HepG2 (cell line): ENCODE results near the gene GDF15. TPM values are rescaled to one million over a fixed set of nuclear protein-coding genes. Genes with fewer than 3 reads are reported as not detected.

Experiments used
- ATAC-seq: fragments of 200-7000 bp; cut with Tn5 transposase; 3 replicates; pipeline ENCODE4 v1.9.1; 2020; ENCODE audit warnings: mild to moderate bottlenecking, moderate library complexity
- BruUV-seq: library from RNA; stranded (reverse); fragments of 400-500 nt; replicated peaks from 2 replicates; lab custom pipeline; 2021; lab: Mats Ljungman, UMichigan
- CTCF ChIA-PET: fragments of 300-600 bp; formaldehyde crosslinking; extraction: SDS; loops from one replicate; lab custom pipeline; 2021; ENCODE audit warnings: low total read pairs, inconsistent platforms, low intra/inter-chr PET ratio; lab: Yijun Ruan, JAX
- POLR2A ChIA-PET: fragments of 350-600 bp; sonication (Branson Sonifier 250); formaldehyde crosslinking; loops from one replicate; lab custom pipeline; 2020; ENCODE audit warnings: antibody characterized with exemption, inconsistent platforms; lab: Yijun Ruan, JAX
- DNase-seq: peaks from one replicate; pipeline ENCODE4 v3.0.0-alpha.2; 2015; ENCODE audit warnings: low spot score
- FAIRE-seq: peaks from 3 replicates; lab custom pipeline; 2011; peaks lifted over from hg19 to GRCh38; lab: Jason Lieb, UNC
- H2AFZ ChIP-seq: one replicate; pipeline ENCODE4 v1.6.1; 2011; ENCODE audit warnings: low read length, inconsistent platforms
- H3K27ac ChIP-seq: fragments of 300-600 bp; 3 replicates; pipeline ENCODE4 v1.8.0; 2011; ENCODE audit warnings: mixed run types, mild to moderate bottlenecking, mixed read lengths, low read length, inconsistent platforms; ENCODE audit not compliant: insufficient read depth; ENCODE audit errors: extremely low read length
- H3K27me3 ChIP-seq, 2 experiments: fragments of 200-600 bp in 1 of 2; 2 replicates in 1 of 2; 3 replicates in 1 of 2; pipeline versions ENCODE4 v1.6.0 to v1.8.0; 2011; ENCODE audit warnings: low read length in 2 of 2, mild to moderate bottlenecking in 2 of 2, moderate library complexity in 2 of 2, inconsistent platforms in 1 of 2; ENCODE audit not compliant: insufficient read depth in 2 of 2, control insufficient read depth in 1 of 2
- H3K36me3 ChIP-seq, 2 experiments: fragments of 200-600 bp in 1 of 2; replicated peaks in 1 of 2; 2 replicates in 1 of 2; 3 replicates in 1 of 2; pipeline versions ENCODE4 v1.5.1 to v1.8.0; 2011; ENCODE audit warnings: low read length in 2 of 2, inconsistent platforms in 1 of 2; ENCODE audit not compliant: insufficient read depth in 2 of 2, control insufficient read depth in 1 of 2
- H3K4me1 ChIP-seq: 2 replicates; pipeline ENCODE4 v1.5.1; 2012; ENCODE audit warnings: low read length, inconsistent platforms; ENCODE audit not compliant: insufficient read depth
- H3K4me2 ChIP-seq: 2 replicates; pipeline ENCODE4 v1.6.0; 2011; ENCODE audit warnings: low read depth, low read length, inconsistent platforms
- H3K4me3 ChIP-seq, 3 experiments: fragments of 200-600 bp in 1 of 3; sonication (generic), shearing (Covaris generic) in 1 of 3; replicated peaks in 1 of 3; 2 replicates each; pipeline ENCODE4 v1.5.1; 2011 to 2016; ENCODE audit warnings: low read length in 3 of 3, inconsistent platforms in 2 of 3, low read depth in 2 of 3, mild to moderate bottlenecking in 2 of 3, control low read depth in 1 of 3, mixed read lengths in 1 of 3; ENCODE audit not compliant: insufficient read depth in 1 of 3
- H3K79me2 ChIP-seq: one replicate; pipeline ENCODE4 v1.6.1; 2011; ENCODE audit warnings: low read length, inconsistent platforms; ENCODE audit not compliant: insufficient read depth
- H3K9ac ChIP-seq: 2 replicates; pipeline ENCODE4 v1.6.0; 2011; ENCODE audit warnings: mild to moderate bottlenecking, low read depth, low read length, inconsistent platforms; ENCODE audit not compliant: insufficient read depth
- H3K9me3 ChIP-seq: 2 replicates; pipeline ENCODE4 v1.5.1; 2012; ENCODE audit warnings: mild to moderate bottlenecking, low read length
- H4K20me1 ChIP-seq: 2 replicates; pipeline ENCODE4 v1.6.0; 2011; ENCODE audit warnings: inconsistent platforms, mild to moderate bottlenecking, low read length, moderate library complexity; ENCODE audit not compliant: insufficient read depth
- CREM ChIP-seq, 2 experiments: sonication (generic) in 1 of 2; formaldehyde crosslinking in 1 of 2; IDR thresholded peaks; 2 replicates each; pipeline versions ENCODE4 v1.4.0 to v1.6.1; 2016 to 2020; ENCODE audit warnings: antibody characterized with exemption in 1 of 2, mild to moderate bottlenecking in 1 of 2, missing genetic modification reagents in 1 of 2
- GABPB1 ChIP-seq: IDR thresholded peaks from 2 replicates; pipeline ENCODE4 v1.6.1; 2016; ENCODE audit warnings: mild to moderate bottlenecking, missing genetic modification reagents, moderate library complexity, missing compliant biosample characterization
- GMEB2 ChIP-seq: IDR thresholded peaks from 2 replicates; pipeline ENCODE4 v1.6.1; 2016; ENCODE audit warnings: missing biosample characterization, missing genetic modification reagents, low read depth
- IRF2 ChIP-seq: IDR thresholded peaks from 2 replicates; pipeline ENCODE4 v1.6.1; 2018; ENCODE audit warnings: missing genetic modification reagents, missing compliant biosample characterization
- NFYC ChIP-seq: IDR thresholded peaks from 2 replicates; pipeline ENCODE4 v1.6.1; 2016; ENCODE audit warnings: missing genetic modification reagents, missing compliant biosample characterization
- THAP8 ChIP-seq: sonication (generic); formaldehyde crosslinking; IDR thresholded peaks from 2 replicates; pipeline ENCODE4 v1.5.1; 2020; ENCODE audit warnings: missing genetic modification reagents, mild to moderate bottlenecking, borderline replicate concordance
- ZBTB25 ChIP-seq: IDR thresholded peaks from 2 replicates; pipeline ENCODE4 v1.6.1; 2018; ENCODE audit warnings: missing genetic modification reagents
- ZNF318 ChIP-seq: sonication (generic); formaldehyde crosslinking; IDR thresholded peaks from 2 replicates; pipeline ENCODE4 v1.4.0; 2020; ENCODE audit warnings: mild to moderate bottlenecking, missing genetic modification reagents
- ZNF768 ChIP-seq: sonication (generic); formaldehyde crosslinking; IDR thresholded peaks from 2 replicates; pipeline ENCODE4 v1.4.0; 2020; ENCODE audit warnings: missing genetic modification reagents
- ZNF790 ChIP-seq: sonication (generic); formaldehyde crosslinking; IDR thresholded peaks from 2 replicates; pipeline ENCODE4 v1.8.0; 2022; ENCODE audit warnings: missing genetic modification reagents, mild to moderate bottlenecking, borderline replicate concordance
- WGBS: methylation state at CpG from one replicate; pipeline ENCODE4 v1.1.6; 2017; ENCODE audit warnings: low lambda C conversion rate; 5-methylcytosine and 5-hydroxymethylcytosine counted together
- in situ Hi-C: cut with HindIII; loops from 2 replicates; pipeline ENCODE4 v1.10.0; 2017; ENCODE audit warnings: low pct_unique_long_range_greater_than_20kb; ENCODE audit not compliant: extremely low pct_ligation_motif_present
- intact Hi-C: fragments of 100-400 bp; cut with micrococcal nuclease; formaldehyde crosslinking; loops from one replicate; pipeline ENCODE4 v1.10.0; 2022; ENCODE audit not compliant: unreplicated experiment
- polyA plus RNA-seq, 8 experiments: library from polyadenylated mRNA; depleted of rRNA in 3 of 8; stranded (reverse) in 7 of 8; unstranded in 1 of 8; fragments of >200 nt; fragmentation: Illumina TruSeq in 4 of 8; extraction: Trizol in 4 of 8; gene quantifications; 2 replicates each; pipeline versions ENCODE4 v1.2.1 to v1.2.3, GENCODE V29; 2011 to 2016; ENCODE audit warnings: low read depth in 4 of 8, missing spikeins in 1 of 8, mixed read lengths in 1 of 8; ENCODE audit not compliant: insufficient read depth in 1 of 8
- total RNA-seq, 5 experiments: library from RNA; depleted of rRNA; stranded (reverse); fragments of >200 nt; fragmentation: Illumina TruSeq; extraction: Trizol; gene quantifications; 2 replicates each; pipeline ENCODE4 v1.2.3, GENCODE V29; 2016; ENCODE audit warnings: low read depth in 1 of 5

Gene GDF15
- total and polyA plus RNA-seq, 2 of the 13 experiments (the other 11 are each of a cell fraction or from before 2014, with no cell fraction given): 146 to 422 TPM

- intact Hi-C loops: no loop called here
- H3K4me3 ChIP-seq: no peak overlapping the region; a peak in 1 of 6 replicates
- no peak for TF ChIP-seq THAP8 (CRISPR knock-in tag)
- peak; percentile 71 for TF ChIP-seq GABPB1 (CRISPR knock-in tag)
- TF ChIP-seq ZNF318 (CRISPR knock-in tag): peak; percentile 53; the same call in 1 of the 2 replicates
- TF ChIP-seq GMEB2 (CRISPR knock-in tag): no peak; the same call in 1 of the 2 replicates
- TF ChIP-seq NFYC (CRISPR knock-in tag): peak; percentile 59
- peak; percentile 95 for TF ChIP-seq ZBTB25 (CRISPR knock-in tag)
- peak; percentile 95 for TF ChIP-seq CREM (IDR thresholded peaks at IDR 0.05)
- no peak for TF ChIP-seq CREM (CRISPR knock-in tag; IDR thresholded peaks at IDR 0.05)
- TF ChIP-seq ZNF768 (CRISPR knock-in tag): 0 out of 2 replicates have a peak, but pooled peaks have one; percentile 28
- TF ChIP-seq ZNF790 (CRISPR knock-in tag): no peak; the same call in 1 of the 2 replicates
- peak; percentile 93 for TF ChIP-seq IRF2 (CRISPR knock-in tag)
These were observed 5.9 kb upstream of the GDF15 start for GRCh38 chr19:18379803-18380747.

More at GRCh38 chr19:18379803-18380747, 5.9 kb upstream of the GDF15 start:
- peak overlapping the region; percentile 80 for H3K27ac ChIP-seq
- POLR2A ChIA-PET: interaction anchor here (0.6 to 14.3 kb wide), 21 partner anchors 9 to 207 kb away, joined by 3 to 514 read pairs (median 4); partner anchors contain the start of genes IQCN, JUND, LSM4 and PGPEP1
- FAIRE-seq (peak; percentile 85), DNase-seq (peak; percentile 98), ATAC-seq (peak; percentile 90)
- H3K27me3 ChIP-seq: no peaks in the 10 kb centered on the region; a peak in 1 of 5 replicates
- no peaks in the 10 kb centered on the region for H3K36me3 ChIP-seq
- in situ Hi-C loops: no loop called here
- peaks cover 96% of the 10 kb centered on the region for H3K4me1 ChIP-seq
- no peaks in the 10 kb centered on the region for H3K9me3 ChIP-seq
- BruUV-seq: TSS peak; percentile 79
- 13% methylated on average over 17 of the region's 22 CpGs for WGBS
- peak overlapping the region; percentile 54 for H3K4me2 ChIP-seq
- H2AFZ ChIP-seq: no peak overlapping the region
- CTCF ChIA-PET: no interaction called here
- peak overlapping the region; percentile 27; the same call in 1 of the 2 replicates for H3K9ac ChIP-seq
- no peaks in the 10 kb centered on the region for H4K20me1 ChIP-seq
- peaks cover 34% of the 10 kb centered on the region for H3K79me2 ChIP-seq
